Measurements from ENCODE around the gene CAMSAP2.
"Not testable (repeated sequence)": the region's sequence is repeated elsewhere in the genome, so short reads cannot be mapped to it uniquely, and the experiment has no call there.

Gene CAMSAP2

DNA sequence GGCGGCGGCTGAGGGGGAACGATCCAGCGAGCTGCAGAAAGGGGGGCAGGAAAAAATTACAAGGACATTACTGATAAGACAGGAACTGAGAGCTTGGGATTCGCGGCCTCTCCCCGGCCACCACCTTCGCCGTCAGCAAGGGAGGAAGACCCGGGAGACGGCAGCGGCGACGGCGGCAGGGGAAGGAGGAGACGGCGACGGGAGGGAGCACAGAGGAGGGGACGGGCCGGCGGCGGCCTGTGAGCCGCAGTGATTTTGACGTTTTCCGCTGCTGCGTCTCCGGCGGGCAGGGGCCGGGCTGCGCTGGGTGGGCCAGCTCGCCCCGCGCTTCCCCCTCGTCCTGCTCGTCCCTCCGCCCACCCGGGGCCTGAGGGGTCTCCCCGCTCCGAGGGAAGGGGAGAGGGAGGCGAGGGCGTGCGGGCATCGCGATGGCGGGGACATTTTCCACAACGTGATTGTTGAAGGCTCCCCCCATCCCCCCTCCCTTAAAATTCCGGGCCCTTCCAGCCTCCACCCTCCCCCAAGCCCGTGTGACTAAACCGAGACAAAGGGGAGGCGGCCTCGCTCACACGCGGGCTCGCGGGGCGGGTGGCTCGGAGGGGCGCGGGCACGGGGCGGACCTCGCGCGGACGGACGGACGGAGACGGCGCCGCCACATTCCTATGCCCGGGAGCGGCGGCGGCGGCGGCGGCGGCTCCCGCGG is 407 bp downstream of the CAMSAP2 start:
- TF ChIP-seq CTCF (IDR thresholded peaks at IDR 0.05; ENCODE audit: low read depth, low read length) = no peak
- peak; percentile 81 for DNase-seq (ENCODE audit: extremely low read depth, low read depth)

DNA sequence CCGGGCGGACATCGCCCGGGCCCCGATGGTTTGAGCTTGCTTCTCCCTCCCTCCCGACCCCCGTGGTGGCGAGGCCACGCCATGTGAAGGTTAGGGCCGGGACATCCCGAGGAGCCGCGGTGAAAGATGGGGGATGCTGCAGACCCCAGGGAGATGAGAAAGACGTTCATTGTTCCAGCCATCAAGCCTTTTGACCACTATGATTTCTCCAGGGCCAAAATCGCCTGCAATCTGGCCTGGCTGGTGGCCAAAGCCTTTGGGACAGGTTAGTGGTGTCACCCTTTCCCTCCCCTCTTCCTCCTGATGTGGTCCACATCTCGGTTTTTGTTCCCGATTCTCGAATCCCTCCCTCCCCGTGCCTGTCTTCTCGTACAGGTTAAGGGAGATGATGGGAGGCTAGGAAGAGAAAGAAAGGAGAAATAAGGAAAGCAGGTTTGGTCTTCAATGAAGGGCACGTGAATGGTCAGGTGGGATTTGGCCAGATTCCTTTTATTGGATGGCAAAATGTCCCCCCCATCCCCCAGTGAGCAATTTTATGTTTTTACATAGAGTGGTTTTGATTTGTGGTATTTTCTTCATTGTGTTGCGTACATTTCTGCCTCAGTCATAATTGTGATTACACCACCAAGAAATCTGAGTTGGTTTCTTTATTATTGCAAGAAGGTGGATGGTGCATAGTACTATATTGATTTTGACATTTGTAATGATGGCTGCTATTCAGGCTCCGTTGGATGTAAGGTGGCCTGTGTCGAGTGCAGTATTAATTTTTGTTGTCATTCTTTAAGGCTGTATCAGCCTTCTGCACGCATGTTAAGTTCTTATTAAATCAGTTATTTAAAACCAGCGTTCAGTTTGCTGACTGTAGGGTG is 1.2 kb downstream of the CAMSAP2 start:
- peak; percentile 65 for DNase-seq (ENCODE audit: extremely low read depth, low read depth)
- TF ChIP-seq CTCF (IDR thresholded peaks at IDR 0.05; ENCODE audit: low read depth, low read length) = no peak

GRCh38 chr1:200740571-200741208 is 2.0 kb downstream of the CAMSAP2 start:
- no peak for DNase-seq (ENCODE audit: extremely low read depth, low read depth)
- TF ChIP-seq CTCF (IDR thresholded peaks at IDR 0.05; ENCODE audit: low read depth, low read length) = no peak

DNA sequence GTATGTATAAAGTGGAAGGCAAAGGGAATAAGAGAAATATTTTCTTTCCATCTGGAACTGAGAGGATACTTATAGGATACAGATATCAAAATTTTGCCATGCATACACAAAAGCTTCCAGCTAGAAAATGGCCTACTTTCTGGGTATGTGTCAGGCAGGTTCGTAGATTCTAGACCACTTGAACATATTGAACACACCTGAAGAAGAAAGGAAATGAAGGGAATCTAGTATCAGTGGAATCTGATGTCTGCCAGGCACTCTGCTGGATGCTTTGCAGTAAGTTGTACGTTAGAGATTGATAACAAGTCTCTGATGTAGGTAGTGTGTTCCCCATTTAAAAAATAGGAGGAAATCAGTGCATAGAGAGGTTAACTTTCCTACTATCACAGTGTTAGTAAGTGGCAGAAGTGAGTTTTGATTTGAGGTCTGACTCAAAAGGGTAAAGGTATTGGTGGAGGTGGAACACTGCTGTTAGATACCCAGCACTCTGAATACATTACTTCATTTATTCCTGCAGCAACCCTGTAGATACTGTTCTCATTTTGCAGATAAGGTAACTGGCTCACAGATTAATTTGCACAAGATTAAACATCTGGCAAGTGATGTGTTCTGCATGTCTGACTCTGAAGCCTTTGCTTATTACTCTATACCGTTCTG is 3.0 kb downstream of the CAMSAP2 start:
- TF ChIP-seq CTCF (IDR thresholded peaks at IDR 0.05; ENCODE audit: low read depth, low read length) = no peak
- no peak for DNase-seq (ENCODE audit: extremely low read depth, low read depth)

GRCh38 chr1:200744143-200744542 is 5.5 kb downstream of the CAMSAP2 start:
- TF ChIP-seq CTCF (IDR thresholded peaks at IDR 0.05; ENCODE audit: low read depth, low read length) = no peak
- DNase-seq (ENCODE audit: extremely low read depth, low read depth) = no peak

- TF ChIP-seq CTCF (IDR thresholded peaks at IDR 0.05; ENCODE audit: low read depth, low read length) = no peak
- DNase-seq (ENCODE audit: extremely low read depth, low read depth) = no peak
Observed at GRCh38 chr1:200749090-200749489, 10.4 kb downstream of the CAMSAP2 start.

GRCh38 chr1:200750749-200751148 is 12.1 kb downstream of the CAMSAP2 start:
- DNase-seq (ENCODE audit: extremely low read depth, low read depth) = not testable (repeated sequence)

Measured in AG09319 (cell line).